ENCODE data around the gene EFNA2.

EFNA2 gene

GRCh38 chr19:1268226-1269064 lies 17.2 kb upstream of the EFNA2 start:
- Histone ChIP-seq H3K36me3 (ENCODE audit: control insufficient read depth, insufficient read depth, low read length) (peaks cover 25% of the 10 kb centered on the region), H3K27me3 (ENCODE audit: control insufficient read depth, insufficient read depth, low read length) (no peaks in the 10 kb centered on the region), H3K9me3 (ENCODE audit: control insufficient read depth, insufficient read depth, low read length) (no peaks in the 10 kb centered on the region), H3K4me1 (ENCODE audit: control insufficient read depth, insufficient read depth, low read length) (peaks cover 14% of the 10 kb centered on the region), H3K27ac (ENCODE audit: low read length) (no peak overlapping the region), H3K4me3 (ENCODE audit: low read length) (no peak overlapping the region)
- no peak for DNase-seq (ENCODE audit: low read depth, low spot score)
- WGBS (ENCODE audit: insufficient coverage, insufficient read length), result 100% methylated on average over 5 of the region's 40 CpGs

- Histone ChIP-seq H3K4me3 (ENCODE audit: low read length) (peak within 1 kb of the TSS; percentile 79), H3K27me3 (ENCODE audit: control insufficient read depth, insufficient read depth, low read length) (no peaks in the 10 kb centered on the region), H3K27ac (ENCODE audit: low read length) (no peak within 1 kb of the TSS), H3K36me3 (ENCODE audit: control insufficient read depth, insufficient read depth, low read length) (peaks cover 32% of the 10 kb centered on the region), H3K4me1 (ENCODE audit: control insufficient read depth, insufficient read depth, low read length) (peaks cover 14% of the 10 kb centered on the region), H3K9me3 (ENCODE audit: control insufficient read depth, insufficient read depth, low read length) (no peaks in the 10 kb centered on the region)
- WGBS (ENCODE audit: insufficient coverage, insufficient read length), result no CpG with 5 or more reads among the region's 50 CpGs
- DNase-seq (ENCODE audit: low read depth, low spot score), result no peak
Measured at GRCh38 chr19:1269065-1269477, 16.6 kb upstream of the EFNA2 start, which contains the start of gene CIRBP. CIRBP (plus strand) TSS chr19:1269332; CDS start chr19:1270934, 1,602 bp downstream.

GRCh38 chr19:1269478-1270212 lies 16.0 kb upstream of the EFNA2 start:
- Histone ChIP-seq H3K9me3 (ENCODE audit: control insufficient read depth, insufficient read depth, low read length) (no peaks in the 10 kb centered on the region), H3K27me3 (ENCODE audit: control insufficient read depth, insufficient read depth, low read length) (no peaks in the 10 kb centered on the region), H3K4me3 (ENCODE audit: low read length) (peak overlapping the region; percentile 79), H3K4me1 (ENCODE audit: control insufficient read depth, insufficient read depth, low read length) (peaks cover 14% of the 10 kb centered on the region), H3K36me3 (ENCODE audit: control insufficient read depth, insufficient read depth, low read length) (peaks cover 37% of the 10 kb centered on the region), H3K27ac (ENCODE audit: low read length) (no peak overlapping the region)
- no peak for DNase-seq (ENCODE audit: low read depth, low spot score)
- WGBS (ENCODE audit: insufficient coverage, insufficient read length), result no CpG with 5 or more reads among the region's 64 CpGs

- H3K27me3 ChIP-seq (ENCODE audit: control insufficient read depth, insufficient read depth, low read length), result no peaks in the 10 kb centered on the region
- H3K36me3 ChIP-seq (ENCODE audit: control insufficient read depth, insufficient read depth, low read length), result peaks cover 40% of the 10 kb centered on the region
- peaks cover 10% of the 10 kb centered on the region; the same call in 1 of the 2 replicates for H3K4me1 ChIP-seq (ENCODE audit: control insufficient read depth, insufficient read depth, low read length)
- no peak for DNase-seq (ENCODE audit: low read depth, low spot score)
- no peak overlapping the region for H3K27ac ChIP-seq (ENCODE audit: low read length)
- no peaks in the 10 kb centered on the region for H3K9me3 ChIP-seq (ENCODE audit: control insufficient read depth, insufficient read depth, low read length)
- peak overlapping the region; percentile 79; the same call in 1 of the 2 replicates for H3K4me3 ChIP-seq (ENCODE audit: low read length)
- no CpG with 5 or more reads among the region's 8 CpGs for WGBS (ENCODE audit: insufficient coverage, insufficient read length)
Measured at GRCh38 chr19:1270213-1270853, 15.3 kb upstream of the EFNA2 start.

GRCh38 chr19:1270854-1271527 lies 14.7 kb upstream of the EFNA2 start:
- Histone ChIP-seq H3K27ac (ENCODE audit: low read length) (no peak overlapping the region), H3K4me3 (ENCODE audit: low read length) (no peak overlapping the region), H3K9me3 (ENCODE audit: control insufficient read depth, insufficient read depth, low read length) (no peaks in the 10 kb centered on the region), H3K4me1 (ENCODE audit: control insufficient read depth, insufficient read depth, low read length) (peaks cover 7% of the 10 kb centered on the region; the same call in 1 of the 2 replicates), H3K27me3 (ENCODE audit: control insufficient read depth, insufficient read depth, low read length) (no peaks in the 10 kb centered on the region), H3K36me3 (ENCODE audit: control insufficient read depth, insufficient read depth, low read length) (peaks cover 40% of the 10 kb centered on the region)
- DNase-seq (ENCODE audit: low read depth, low spot score), result no peak
- no CpG with 5 or more reads among the region's 26 CpGs for WGBS (ENCODE audit: insufficient coverage, insufficient read length)

GRCh38 chr19:1271528-1272422 lies 13.9 kb upstream of the EFNA2 start:
- Histone ChIP-seq H3K9me3 (ENCODE audit: control insufficient read depth, insufficient read depth, low read length) (no peaks in the 10 kb centered on the region), H3K27me3 (ENCODE audit: control insufficient read depth, insufficient read depth, low read length) (no peaks in the 10 kb centered on the region), H3K27ac (ENCODE audit: low read length) (no peak overlapping the region), H3K4me3 (ENCODE audit: low read length) (no peak overlapping the region), H3K4me1 (ENCODE audit: control insufficient read depth, insufficient read depth, low read length) (peaks cover 6% of the 10 kb centered on the region; the same call in 1 of the 2 replicates), H3K36me3 (ENCODE audit: control insufficient read depth, insufficient read depth, low read length) (peaks cover 40% of the 10 kb centered on the region)
- no CpG with 5 or more reads among the region's 37 CpGs for WGBS (ENCODE audit: insufficient coverage, insufficient read length)
- DNase-seq (ENCODE audit: low read depth, low spot score), result no peak

GRCh38 chr19:1272423-1273262 lies 13.0 kb upstream of the EFNA2 start:
- peaks cover 4% of the 10 kb centered on the region; the same call in 1 of the 2 replicates for H3K4me1 ChIP-seq (ENCODE audit: control insufficient read depth, insufficient read depth, low read length)
- no peak for DNase-seq (ENCODE audit: low read depth, low spot score)
- H3K27ac ChIP-seq (ENCODE audit: low read length), result no peak overlapping the region
- no peak overlapping the region for H3K4me3 ChIP-seq (ENCODE audit: low read length)
- H3K36me3 ChIP-seq (ENCODE audit: control insufficient read depth, insufficient read depth, low read length), result peaks cover 40% of the 10 kb centered on the region
- H3K9me3 ChIP-seq (ENCODE audit: control insufficient read depth, insufficient read depth, low read length), result no peaks in the 10 kb centered on the region
- 100% methylated on average over 3 of the region's 33 CpGs for WGBS (ENCODE audit: insufficient coverage, insufficient read length)
- no peaks in the 10 kb centered on the region for H3K27me3 ChIP-seq (ENCODE audit: control insufficient read depth, insufficient read depth, low read length)

GRCh38 chr19:1273263-1274041 lies 12.2 kb upstream of the EFNA2 start:
- peaks cover 3% of the 10 kb centered on the region; the same call in 1 of the 2 replicates for H3K4me1 ChIP-seq (ENCODE audit: control insufficient read depth, insufficient read depth, low read length)
- whole genome bisulfite sequencing (ENCODE audit: insufficient coverage, insufficient read length), result no CpG with 5 or more reads among the region's 25 CpGs
- H3K27me3 ChIP-seq (ENCODE audit: control insufficient read depth, insufficient read depth, low read length), result no peaks in the 10 kb centered on the region
- H3K36me3 ChIP-seq (ENCODE audit: control insufficient read depth, insufficient read depth, low read length), result peaks cover 40% of the 10 kb centered on the region
- H3K4me3 ChIP-seq (ENCODE audit: low read length), result no peak overlapping the region
- no peak for DNase-seq (ENCODE audit: low read depth, low spot score)
- H3K9me3 ChIP-seq (ENCODE audit: control insufficient read depth, insufficient read depth, low read length), result no peaks in the 10 kb centered on the region
- no peak overlapping the region for H3K27ac ChIP-seq (ENCODE audit: low read length)
